Progenitor cell of endocrine pancreas (in vitro differentiated cells): ENCODE data around the gene TRIM28. TPM values are rescaled to one million over a fixed set of nuclear protein-coding genes. Genes with fewer than 3 reads are reported as not detected.
A peak's percentile ranks its signal among the peaks of the same experiment; 100 is the strongest.

Experiments used
- DNase-seq: peaks from one replicate; pipeline ENCODE4 v3.0.0; 2021; ENCODE audit warnings: low spot score; ENCODE audit not compliant: unreplicated experiment
- H3K27ac Mint-ChIP-seq: 2 replicates; pipeline ENCODE4 v1.8.0; 2021; ENCODE audit warnings: mild to moderate bottlenecking, moderate library complexity, mixed read lengths
- H3K27me3 Mint-ChIP-seq: 2 replicates; pipeline ENCODE4 v1.8.0; 2021; ENCODE audit warnings: mixed read lengths
- H3K36me3 Mint-ChIP-seq: 2 replicates; pipeline ENCODE4 v1.8.0; 2022; ENCODE audit warnings: mixed read lengths; ENCODE audit not compliant: insufficient read depth
- H3K4me1 Mint-ChIP-seq: 2 replicates; pipeline ENCODE4 v1.8.0; 2021; ENCODE audit warnings: low read depth, mixed read lengths
- H3K4me3 Mint-ChIP-seq: 2 replicates; pipeline ENCODE4 v1.8.0; 2021; ENCODE audit warnings: low read depth, mild to moderate bottlenecking, moderate library complexity, mixed read lengths
- H3K9me3 Mint-ChIP-seq: 2 replicates; pipeline ENCODE4 v1.8.0; 2021; ENCODE audit warnings: low read depth, mixed read lengths
- CTCF ChIP-seq: fragments of 200-600 bp; sonication (generic); IDR thresholded peaks from one replicate; pipeline ENCODE4 v1.5.0; 2021; ENCODE audit warnings: antibody characterized with exemption, mild to moderate bottlenecking; ENCODE audit not compliant: unreplicated experiment
- total RNA-seq: library from RNA; stranded (reverse); gene quantifications from 2 replicates; pipeline ENCODE4 v1.2.1, GENCODE V29; 2021

The TRIM28 gene
- total RNA-seq, 1 donor from 2014 or later, result 699 TPM

DNA sequence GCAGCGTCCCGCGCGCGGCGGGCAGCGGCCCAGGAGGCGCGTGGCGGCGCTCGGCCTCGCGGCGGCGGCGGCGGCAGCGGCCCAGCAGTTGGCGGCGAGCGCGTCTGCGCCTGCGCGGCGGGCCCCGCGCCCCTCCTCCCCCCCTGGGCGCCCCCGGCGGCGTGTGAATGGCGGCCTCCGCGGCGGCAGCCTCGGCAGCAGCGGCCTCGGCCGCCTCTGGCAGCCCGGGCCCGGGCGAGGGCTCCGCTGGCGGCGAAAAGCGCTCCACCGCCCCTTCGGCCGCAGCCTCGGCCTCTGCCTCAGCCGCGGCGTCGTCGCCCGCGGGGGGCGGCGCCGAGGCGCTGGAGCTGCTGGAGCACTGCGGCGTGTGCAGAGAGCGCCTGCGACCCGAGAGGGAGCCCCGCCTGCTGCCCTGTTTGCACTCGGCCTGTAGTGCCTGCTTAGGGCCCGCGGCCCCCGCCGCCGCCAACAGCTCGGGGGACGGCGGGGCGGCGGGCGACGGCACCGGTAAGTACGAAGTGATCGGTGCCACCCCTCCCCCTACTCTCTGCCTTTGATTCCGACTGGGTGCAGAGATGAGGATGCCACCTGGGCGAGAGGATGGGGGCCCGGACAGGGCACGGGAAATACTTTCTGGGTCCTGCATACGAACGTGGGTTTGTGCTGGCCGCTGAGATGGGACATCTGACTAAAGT lies 874 bp downstream of the TRIM28 start:
- DNase-seq, result peak; percentile 61
- TF ChIP-seq CTCF, result no peak
- Mint-ChIP-seq H3K27ac (peak overlapping the region; percentile 100), H3K4me1 (peaks cover 21% of the 10 kb centered on the region), H3K27me3 (peaks cover 8% of the 10 kb centered on the region), H3K9me3 (no peaks in the 10 kb centered on the region), H3K36me3 (peaks cover 16% of the 10 kb centered on the region), H3K4me3 (peak overlapping the region; percentile 96)

DNA sequence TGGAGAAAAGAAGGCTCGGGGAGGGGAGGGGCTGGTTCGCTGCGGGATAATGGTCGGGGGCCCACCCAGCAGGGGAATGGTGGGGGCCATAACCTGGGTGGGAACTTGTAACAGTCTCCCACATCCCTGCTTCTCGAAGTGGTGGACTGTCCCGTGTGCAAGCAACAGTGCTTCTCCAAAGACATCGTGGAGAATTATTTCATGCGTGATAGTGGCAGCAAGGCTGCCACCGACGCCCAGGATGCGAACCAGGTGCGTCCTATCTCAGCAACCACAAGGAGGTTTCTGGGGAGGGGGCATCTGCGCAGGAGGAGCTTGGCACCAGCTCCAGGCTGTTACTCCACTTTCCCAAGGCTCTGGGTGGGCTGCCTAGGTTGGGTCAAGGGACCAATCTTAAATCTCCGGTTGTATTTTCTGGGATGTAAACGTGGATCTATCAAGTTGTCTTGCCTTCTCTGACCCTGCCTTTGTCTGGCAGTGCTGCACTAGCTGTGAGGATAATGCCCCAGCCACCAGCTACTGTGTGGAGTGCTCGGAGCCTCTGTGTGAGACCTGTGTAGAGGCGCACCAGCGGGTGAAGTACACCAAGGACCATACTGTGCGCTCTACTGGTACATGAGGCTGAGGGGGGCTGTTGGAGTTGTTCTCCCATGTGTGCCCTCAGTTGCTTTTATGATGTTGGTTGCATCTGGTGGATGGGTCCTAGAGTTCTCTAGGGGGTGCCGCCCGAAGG lies 1.6 kb downstream of the TRIM28 start:
- H3K9me3 Mint-ChIP-seq, result no peaks in the 10 kb centered on the region
- H3K4me3 Mint-ChIP-seq, result peak overlapping the region; percentile 96
- peak overlapping the region; percentile 97 for H3K27ac Mint-ChIP-seq
- no peak for DNase-seq
- H3K36me3 Mint-ChIP-seq, result peaks cover 18% of the 10 kb centered on the region
- peaks cover 8% of the 10 kb centered on the region for H3K27me3 Mint-ChIP-seq
- TF ChIP-seq CTCF, result no peak
- H3K4me1 Mint-ChIP-seq, result peaks cover 21% of the 10 kb centered on the region

DNA sequence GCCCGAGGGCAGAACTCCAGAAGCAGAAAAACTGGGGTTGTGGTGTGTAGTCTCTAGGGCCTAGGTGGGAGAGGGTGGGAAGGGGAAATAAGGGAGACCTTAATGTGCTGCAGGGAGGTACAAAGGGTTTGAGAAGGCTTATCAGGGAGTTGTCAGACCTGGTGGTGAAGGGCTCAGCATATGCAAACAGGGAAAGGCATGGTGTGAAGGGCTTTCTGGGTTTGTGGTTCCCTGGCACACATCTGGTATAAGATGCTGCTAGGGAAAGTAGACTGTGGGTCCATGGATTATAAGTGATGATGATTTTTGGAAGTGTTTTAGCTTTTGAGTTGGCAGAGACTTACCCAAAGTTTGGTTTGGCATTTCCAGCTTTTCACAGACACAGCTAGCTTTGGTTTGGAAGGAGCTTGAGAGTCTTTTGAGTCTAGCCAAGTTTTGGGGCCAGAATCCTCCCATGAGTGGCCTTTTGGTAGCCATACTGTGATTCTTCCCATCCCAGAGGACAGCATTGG lies 2.2 kb downstream of the TRIM28 start:
- Mint-ChIP-seq H3K4me3 (peak overlapping the region; percentile 96), H3K27ac (peak overlapping the region; percentile 97), H3K9me3 (no peaks in the 10 kb centered on the region), H3K36me3 (peaks cover 20% of the 10 kb centered on the region), H3K27me3 (peaks cover 8% of the 10 kb centered on the region), H3K4me1 (peaks cover 21% of the 10 kb centered on the region)
- TF ChIP-seq CTCF, result no peak
- DNase-seq, result no peak

DNA sequence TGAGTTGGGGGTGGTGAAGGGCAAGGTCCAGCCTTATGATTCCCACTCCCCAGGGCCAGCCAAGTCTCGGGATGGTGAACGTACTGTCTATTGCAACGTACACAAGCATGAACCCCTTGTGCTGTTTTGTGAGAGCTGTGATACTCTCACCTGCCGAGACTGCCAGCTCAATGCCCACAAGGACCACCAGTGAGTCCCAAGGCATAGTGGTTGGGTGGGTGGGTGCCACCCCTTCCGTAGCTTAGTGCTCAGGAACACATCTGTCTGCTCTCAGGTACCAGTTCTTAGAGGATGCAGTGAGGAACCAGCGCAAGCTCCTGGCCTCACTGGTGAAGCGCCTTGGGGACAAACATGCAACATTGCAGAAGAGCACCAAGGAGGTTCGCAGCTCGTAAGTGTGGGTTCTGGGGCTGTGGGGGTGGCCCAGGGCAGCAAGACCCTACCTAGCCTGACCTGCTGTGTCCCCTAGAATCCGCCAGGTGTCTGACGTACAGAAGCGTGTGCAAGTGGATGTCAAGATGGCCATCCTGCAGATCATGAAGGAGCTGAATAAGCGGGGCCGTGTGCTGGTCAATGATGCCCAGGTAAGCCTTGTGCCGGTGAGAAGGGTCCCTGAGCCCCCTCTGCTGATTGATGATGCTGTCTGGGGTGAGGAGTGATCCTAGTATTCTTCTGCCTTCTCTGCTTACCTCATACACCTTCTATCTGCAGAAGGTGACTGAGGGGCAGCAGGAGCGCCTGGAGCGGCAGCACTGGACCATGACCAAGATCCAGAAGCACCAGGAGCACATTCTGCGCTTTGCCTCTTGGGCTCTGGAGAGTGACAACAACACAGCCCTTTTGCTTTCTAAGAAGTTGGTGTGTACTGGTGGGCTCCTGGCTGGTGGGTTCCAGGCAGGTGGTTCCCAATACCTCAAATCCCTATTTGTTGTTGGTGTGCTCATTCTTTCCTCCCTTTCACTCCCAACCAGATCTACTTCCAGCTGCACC lies 3.8 kb downstream of the TRIM28 start:
- peak overlapping the region; percentile 20 for H3K27ac Mint-ChIP-seq
- H3K4me1 Mint-ChIP-seq, result peaks cover 21% of the 10 kb centered on the region
- H3K36me3 Mint-ChIP-seq, result peaks cover 22% of the 10 kb centered on the region
- peaks cover 6% of the 10 kb centered on the region for H3K27me3 Mint-ChIP-seq
- no peak for DNase-seq
- TF ChIP-seq CTCF, result no peak
- H3K4me3 Mint-ChIP-seq, result no peak overlapping the region
- H3K9me3 Mint-ChIP-seq, result no peaks in the 10 kb centered on the region
